Osteocyte (in vitro differentiated cells): Measurements from ENCODE around the gene INTS7. TPM values are rescaled to one million over a fixed set of nuclear protein-coding genes. Genes with fewer than 3 reads are reported as not detected.
"Not testable (repeated sequence)": the region's sequence is repeated elsewhere in the genome, so short reads cannot be mapped to it uniquely, and the experiment has no call there.

Experiments used
- DNase-seq: peaks from one replicate; pipeline ENCODE4 v3.0.0; 2021; ENCODE audit warnings: mixed read lengths; ENCODE audit not compliant: unreplicated experiment; ENCODE audit errors: extremely low spot score
- H3K27ac Mint-ChIP-seq: one replicate; pipeline ENCODE4 v1.8.0; 2021; ENCODE audit warnings: mild to moderate bottlenecking, mixed read lengths; ENCODE audit not compliant: unreplicated experiment
- H3K27me3 Mint-ChIP-seq: one replicate; pipeline ENCODE4 v1.8.0; 2021; ENCODE audit warnings: mixed read lengths; ENCODE audit not compliant: unreplicated experiment
- H3K36me3 Mint-ChIP-seq: one replicate; pipeline ENCODE4 v1.8.0; 2021; ENCODE audit warnings: mixed read lengths; ENCODE audit not compliant: unreplicated experiment
- H3K4me1 Mint-ChIP-seq: one replicate; pipeline ENCODE4 v1.8.0; 2021; ENCODE audit warnings: mixed read lengths; ENCODE audit not compliant: unreplicated experiment
- H3K4me3 Mint-ChIP-seq: one replicate; pipeline ENCODE4 v1.8.0; 2021; ENCODE audit warnings: mild to moderate bottlenecking, moderate library complexity, mixed read lengths; ENCODE audit not compliant: unreplicated experiment
- H3K9me3 Mint-ChIP-seq: one replicate; pipeline ENCODE4 v1.8.0; 2021; ENCODE audit warnings: mixed read lengths; ENCODE audit not compliant: unreplicated experiment
- total RNA-seq: library from RNA; stranded (reverse); gene quantifications from 2 replicates; pipeline ENCODE4 v1.2.1, GENCODE V29; 2021
- TF ChIP-seq, protein P1 (sequence below): fragments of 200-600 bp; sonication (generic); IDR thresholded peaks from 2 replicates; pipeline ENCODE4 v1.5.0; 2021; ENCODE audit warnings: antibody characterized with exemption, mild to moderate bottlenecking, moderate library complexity

INTS7 gene
- total RNA-seq, 1 donor from 2014 or later, result 18.4 TPM

- H3K27ac Mint-ChIP-seq, result no peak overlapping the region
- no peaks in the 10 kb centered on the region for H3K4me1 Mint-ChIP-seq
These were observed 92.8 kb downstream of the INTS7 start for GRCh38 chr1:211942583-211942982.

DNA sequence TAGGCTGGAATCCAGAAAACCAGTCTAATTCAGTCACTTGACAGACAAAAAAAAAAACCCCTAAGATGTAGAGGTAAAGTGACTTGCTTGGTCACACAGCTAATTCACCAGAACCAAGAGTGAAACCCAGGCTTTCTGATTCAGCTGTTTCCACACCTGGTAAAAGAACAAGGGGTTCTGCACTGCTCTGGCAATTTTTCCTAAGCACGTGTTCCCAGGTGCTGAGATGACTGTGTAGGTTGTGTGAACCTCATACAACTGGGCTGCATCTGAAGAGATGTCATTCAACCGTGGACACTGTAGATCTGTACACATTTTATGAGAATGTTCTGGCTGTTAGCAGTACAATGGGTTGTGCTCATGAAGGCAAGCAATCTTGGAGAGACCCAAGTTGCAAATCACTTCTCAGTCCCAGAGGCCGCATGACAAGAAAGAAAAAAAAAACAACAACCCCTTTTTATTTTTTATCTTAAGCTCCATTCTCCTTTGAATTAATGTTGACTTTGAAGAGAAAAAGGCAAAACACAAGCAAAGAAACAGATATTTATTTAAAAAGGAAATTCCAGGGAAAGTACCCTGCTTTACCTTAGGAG is 95.4 kb downstream of the INTS7 start:
- Mint-ChIP-seq H3K27ac (no peak overlapping the region), H3K27me3 (no peaks in the 10 kb centered on the region)

More at GRCh38 chr1:211942583-211942982, 92.8 kb downstream of the INTS7 start:
- DNase-seq, result no peak
- Mint-ChIP-seq H3K36me3 (peaks cover 28% of the 10 kb centered on the region), H3K9me3 (no peaks in the 10 kb centered on the region), H3K27me3 (no peaks in the 10 kb centered on the region), H3K4me3 (no peak overlapping the region)
- TF ChIP-seq, protein P1, sequence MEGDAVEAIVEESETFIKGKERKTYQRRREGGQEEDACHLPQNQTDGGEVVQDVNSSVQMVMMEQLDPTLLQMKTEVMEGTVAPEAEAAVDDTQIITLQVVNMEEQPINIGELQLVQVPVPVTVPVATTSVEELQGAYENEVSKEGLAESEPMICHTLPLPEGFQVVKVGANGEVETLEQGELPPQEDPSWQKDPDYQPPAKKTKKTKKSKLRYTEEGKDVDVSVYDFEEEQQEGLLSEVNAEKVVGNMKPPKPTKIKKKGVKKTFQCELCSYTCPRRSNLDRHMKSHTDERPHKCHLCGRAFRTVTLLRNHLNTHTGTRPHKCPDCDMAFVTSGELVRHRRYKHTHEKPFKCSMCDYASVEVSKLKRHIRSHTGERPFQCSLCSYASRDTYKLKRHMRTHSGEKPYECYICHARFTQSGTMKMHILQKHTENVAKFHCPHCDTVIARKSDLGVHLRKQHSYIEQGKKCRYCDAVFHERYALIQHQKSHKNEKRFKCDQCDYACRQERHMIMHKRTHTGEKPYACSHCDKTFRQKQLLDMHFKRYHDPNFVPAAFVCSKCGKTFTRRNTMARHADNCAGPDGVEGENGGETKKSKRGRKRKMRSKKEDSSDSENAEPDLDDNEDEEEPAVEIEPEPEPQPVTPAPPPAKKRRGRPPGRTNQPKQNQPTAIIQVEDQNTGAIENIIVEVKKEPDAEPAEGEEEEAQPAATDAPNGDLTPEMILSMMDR, result no peak

GRCh38 chr1:211938561-211938997 is 96.8 kb downstream of the INTS7 start:
- H3K36me3 Mint-ChIP-seq, result peaks cover 20% of the 10 kb centered on the region
- DNase-seq, result no peak

More for the DNA sequence above, 95.4 kb downstream of the INTS7 start:
- Mint-ChIP-seq H3K36me3 (peaks cover 26% of the 10 kb centered on the region), H3K4me3 (no peak overlapping the region), H3K9me3 (no peaks in the 10 kb centered on the region), H3K4me1 (no peaks in the 10 kb centered on the region)
- DNase-seq, result no peak
- TF ChIP-seq, protein P1, result no peak

DNA sequence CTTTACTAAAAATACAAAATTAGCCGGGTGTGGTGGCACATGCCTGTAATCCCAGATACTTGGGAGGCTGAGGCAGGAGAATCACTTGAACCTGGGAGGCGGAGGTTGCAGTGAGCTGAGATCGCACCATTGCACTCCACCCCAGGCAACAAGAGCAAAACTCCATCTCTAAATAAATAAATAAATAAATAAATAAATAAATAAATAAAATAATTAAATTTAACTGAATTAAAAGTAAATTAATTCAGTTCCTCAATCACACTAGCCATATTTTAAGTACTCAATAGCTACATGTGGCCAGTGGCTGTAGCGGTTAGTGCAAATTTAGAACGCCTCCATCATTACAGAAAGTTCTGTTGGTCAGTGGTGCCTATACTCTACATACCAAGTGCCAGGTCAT is 97.9 kb downstream of the INTS7 start:
- H3K9me3 Mint-ChIP-seq, H3K4me1 Mint-ChIP-seq, H3K27me3 Mint-ChIP-seq, DNase-seq, H3K4me3 Mint-ChIP-seq, H3K27ac Mint-ChIP-seq: not testable (repeated sequence)
- peaks cover 17% of the 10 kb centered on the region for H3K36me3 Mint-ChIP-seq

More at GRCh38 chr1:211938561-211938997, 96.8 kb downstream of the INTS7 start:
- Mint-ChIP-seq H3K27ac (no peak overlapping the region), H3K9me3 (no peaks in the 10 kb centered on the region), H3K4me3 (no peak overlapping the region), H3K27me3 (no peaks in the 10 kb centered on the region), H3K4me1 (no peaks in the 10 kb centered on the region)
- TF ChIP-seq, protein P1, result no peak

DNA sequence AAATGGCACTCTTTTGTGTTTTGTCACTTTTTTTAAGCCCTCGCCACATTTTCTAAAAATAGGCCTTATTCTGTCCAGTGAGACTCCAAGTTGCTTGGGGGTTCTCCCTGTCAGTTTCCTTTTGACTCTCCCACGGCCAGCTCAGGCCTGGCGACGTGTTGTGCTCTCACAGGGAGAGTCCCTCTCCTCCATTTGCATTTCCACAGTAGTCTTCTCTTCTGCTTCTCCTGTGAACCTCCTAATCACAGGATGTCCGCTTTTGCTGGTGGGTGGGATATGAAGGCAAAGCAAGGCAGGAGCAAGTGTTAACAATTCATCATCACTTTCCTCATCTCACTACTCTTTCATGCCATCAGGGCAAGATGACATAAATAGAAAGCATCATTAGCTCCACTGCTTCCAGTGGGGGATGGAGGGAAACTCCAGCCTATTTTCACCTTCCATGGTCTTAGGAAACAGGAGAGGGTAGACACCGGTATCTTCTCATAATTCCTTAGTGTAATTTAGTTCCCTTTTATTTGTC is 99.8 kb downstream of the INTS7 start:
- no peaks in the 10 kb centered on the region for H3K9me3 Mint-ChIP-seq
- H3K36me3 Mint-ChIP-seq, result peaks cover 1% of the 10 kb centered on the region
- no peak for DNase-seq
- TF ChIP-seq, protein P1, result no peak
- no peak overlapping the region for H3K4me3 Mint-ChIP-seq
- peaks cover 2% of the 10 kb centered on the region for H3K4me1 Mint-ChIP-seq
- H3K27ac Mint-ChIP-seq, result no peak overlapping the region
- no peaks in the 10 kb centered on the region for H3K27me3 Mint-ChIP-seq
